ENCODE data around the gene PRKAR2A. TPM values are rescaled to one million over a fixed set of nuclear protein-coding genes. Genes with fewer than 3 reads are reported as not detected.

PRKAR2A gene
- total and polyA plus RNA-seq, 9 of the 15 experiments (the other 6 are each of a cell fraction or from before 2014, with no cell fraction given) = 15.9 to 84.5 (median 37.6) TPM

DNA sequence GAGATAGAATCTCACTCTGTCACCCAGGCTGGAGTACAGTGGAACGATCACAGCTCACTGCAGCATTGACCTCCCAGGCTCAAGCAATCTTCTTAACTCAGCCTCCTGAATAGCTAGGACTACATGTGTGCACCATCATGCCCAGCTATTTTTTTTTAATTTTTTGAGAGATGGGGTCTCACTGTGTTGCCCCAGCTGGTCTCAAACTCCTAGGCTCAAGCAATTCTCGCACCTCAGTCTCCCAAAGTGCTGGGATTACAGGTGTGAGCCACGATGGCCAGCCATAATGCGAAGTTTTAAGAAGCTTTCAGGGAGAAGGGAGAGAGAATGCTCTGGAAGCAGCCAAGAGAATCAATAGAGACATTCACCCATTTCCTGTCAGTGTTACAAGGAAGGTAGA lies 42.7 kb downstream of the PRKAR2A start:
- Histone ChIP-seq H3K4me2 (ENCODE audit: insufficient read depth, low read length) (no peak overlapping the region), H3K9me3 (replicated peaks; ENCODE audit: control insufficient read depth, insufficient read depth, low read depth, low read length) (no peaks in the 10 kb centered on the region), H3K36me3 (ENCODE audit: control insufficient read depth, insufficient read depth, low read length) (no peaks in the 10 kb centered on the region), H3K27ac (ENCODE audit: extremely low read depth, low read depth, low read length) (no peak overlapping the region), H3K27me3 (ENCODE audit: control insufficient read depth in 2 of 2, insufficient read depth in 2 of 2, low read length in 2 of 2) (no peaks in the 10 kb centered on the region), H3K4me1 (replicated peaks in 1 of 2; ENCODE audit: control insufficient read depth in 2 of 2, insufficient read depth in 2 of 2, low read length in 2 of 2) (peaks cover 0 to 4% of the 10 kb centered on the region in 2 experiments; a peak in 3 of 5 replicates), H3K9me1 (ENCODE audit: control insufficient read depth, insufficient read depth, low read length) (no peaks in the 10 kb centered on the region), H3K79me2 (ENCODE audit: control insufficient read depth, insufficient read depth, low read length) (no peaks in the 10 kb centered on the region), H3K4me3 (no peak overlapping the region), H4K20me1 (replicated peaks; ENCODE audit: control insufficient read depth, insufficient read depth, low read length) (no peaks in the 10 kb centered on the region), H3K9ac (ENCODE audit: insufficient read depth in 1 of 2, low read depth in 2 of 2, low read length in 2 of 2) (no peak overlapping the region), H2AFZ (ENCODE audit: low read depth, low read length) (no peak overlapping the region)
- FAIRE-seq = no peak
- POLR2A ChIA-PET = interaction anchor here (0.7 kb wide), 1 partner anchor 21 kb away, joined by 4 read pairs; no protein-coding TSS in a partner anchor
- 87% methylated on average over 4 of the region's 4 CpGs for WGBS (ENCODE audit: insufficient coverage, low coverage, missing lambda C conversion rate)
- no TSS peak for BruUV-seq (replicated peaks)
- ATAC-seq = no peak
- intact Hi-C loops (cut with micrococcal nuclease) (no loop called here), in situ Hi-C loops (cut with MboI) (no loop called here)
- DNase-seq (ENCODE audit: extremely low read depth in 1 of 4, low spot score in 3 of 4) = no peak
- CTCF ChIA-PET (ENCODE audit: low intra/inter-chr PET ratio) = no interaction called here
- TF ChIP-seq, protein P1, sequence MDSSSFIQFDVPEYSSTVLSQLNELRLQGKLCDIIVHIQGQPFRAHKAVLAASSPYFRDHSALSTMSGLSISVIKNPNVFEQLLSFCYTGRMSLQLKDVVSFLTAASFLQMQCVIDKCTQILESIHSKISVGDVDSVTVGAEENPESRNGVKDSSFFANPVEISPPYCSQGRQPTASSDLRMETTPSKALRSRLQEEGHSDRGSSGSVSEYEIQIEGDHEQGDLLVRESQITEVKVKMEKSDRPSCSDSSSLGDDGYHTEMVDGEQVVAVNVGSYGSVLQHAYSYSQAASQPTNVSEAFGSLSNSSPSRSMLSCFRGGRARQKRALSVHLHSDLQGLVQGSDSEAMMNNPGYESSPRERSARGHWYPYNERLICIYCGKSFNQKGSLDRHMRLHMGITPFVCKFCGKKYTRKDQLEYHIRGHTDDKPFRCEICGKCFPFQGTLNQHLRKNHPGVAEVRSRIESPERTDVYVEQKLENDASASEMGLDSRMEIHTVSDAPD (CRISPR knock-in tag; IDR thresholded peaks at IDR 0.05) = no peak
- TF ChIP-seq USF2 (CRISPR knock-in tag; IDR thresholded peaks at IDR 0.05) = no peak
- TF ChIP-seq, protein P2, sequence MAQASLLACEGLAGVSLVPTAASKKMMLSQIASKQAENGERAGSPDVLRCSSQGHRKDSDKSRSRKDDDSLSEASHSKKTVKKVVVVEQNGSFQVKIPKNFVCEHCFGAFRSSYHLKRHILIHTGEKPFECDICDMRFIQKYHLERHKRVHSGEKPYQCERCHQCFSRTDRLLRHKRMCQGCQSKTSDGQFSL (CRISPR knock-in tag; IDR thresholded peaks at IDR 0.05) = no peak
- TF ChIP-seq, protein P2 (tag; IDR thresholded peaks at IDR 0.05) = no peak
- no peak for TF ChIP-seq TCFL5 (CRISPR knock-in tag; conservative IDR thresholded peaks at IDR 0.05)
- TF ChIP-seq ELF1 (tag; IDR thresholded peaks at IDR 0.05) = no peak
- TF ChIP-seq ZNF780A (CRISPR knock-in tag; IDR thresholded peaks at IDR 0.05) = no peak
- TF ChIP-seq RBM14 (IDR thresholded peaks at IDR 0.05; ENCODE audit: borderline replicate concordance, insufficient read depth, low read depth, low read length) = no peak
- no peak for TF ChIP-seq CC2D1A (IDR thresholded peaks at IDR 0.05)
- TF ChIP-seq ZNF143 (CRISPR knock-in tag; IDR thresholded peaks at IDR 0.05) = no peak
- no peak for TF ChIP-seq CTCF (IDR thresholded peaks at IDR 0.05 in 2 of 3, conservative IDR thresholded peaks at IDR 0.05 in 1 of 3; ENCODE audit: insufficient read depth in 2 of 3, low read depth in 1 of 3, low read length in 3 of 3)
- TF ChIP-seq, protein P3, sequence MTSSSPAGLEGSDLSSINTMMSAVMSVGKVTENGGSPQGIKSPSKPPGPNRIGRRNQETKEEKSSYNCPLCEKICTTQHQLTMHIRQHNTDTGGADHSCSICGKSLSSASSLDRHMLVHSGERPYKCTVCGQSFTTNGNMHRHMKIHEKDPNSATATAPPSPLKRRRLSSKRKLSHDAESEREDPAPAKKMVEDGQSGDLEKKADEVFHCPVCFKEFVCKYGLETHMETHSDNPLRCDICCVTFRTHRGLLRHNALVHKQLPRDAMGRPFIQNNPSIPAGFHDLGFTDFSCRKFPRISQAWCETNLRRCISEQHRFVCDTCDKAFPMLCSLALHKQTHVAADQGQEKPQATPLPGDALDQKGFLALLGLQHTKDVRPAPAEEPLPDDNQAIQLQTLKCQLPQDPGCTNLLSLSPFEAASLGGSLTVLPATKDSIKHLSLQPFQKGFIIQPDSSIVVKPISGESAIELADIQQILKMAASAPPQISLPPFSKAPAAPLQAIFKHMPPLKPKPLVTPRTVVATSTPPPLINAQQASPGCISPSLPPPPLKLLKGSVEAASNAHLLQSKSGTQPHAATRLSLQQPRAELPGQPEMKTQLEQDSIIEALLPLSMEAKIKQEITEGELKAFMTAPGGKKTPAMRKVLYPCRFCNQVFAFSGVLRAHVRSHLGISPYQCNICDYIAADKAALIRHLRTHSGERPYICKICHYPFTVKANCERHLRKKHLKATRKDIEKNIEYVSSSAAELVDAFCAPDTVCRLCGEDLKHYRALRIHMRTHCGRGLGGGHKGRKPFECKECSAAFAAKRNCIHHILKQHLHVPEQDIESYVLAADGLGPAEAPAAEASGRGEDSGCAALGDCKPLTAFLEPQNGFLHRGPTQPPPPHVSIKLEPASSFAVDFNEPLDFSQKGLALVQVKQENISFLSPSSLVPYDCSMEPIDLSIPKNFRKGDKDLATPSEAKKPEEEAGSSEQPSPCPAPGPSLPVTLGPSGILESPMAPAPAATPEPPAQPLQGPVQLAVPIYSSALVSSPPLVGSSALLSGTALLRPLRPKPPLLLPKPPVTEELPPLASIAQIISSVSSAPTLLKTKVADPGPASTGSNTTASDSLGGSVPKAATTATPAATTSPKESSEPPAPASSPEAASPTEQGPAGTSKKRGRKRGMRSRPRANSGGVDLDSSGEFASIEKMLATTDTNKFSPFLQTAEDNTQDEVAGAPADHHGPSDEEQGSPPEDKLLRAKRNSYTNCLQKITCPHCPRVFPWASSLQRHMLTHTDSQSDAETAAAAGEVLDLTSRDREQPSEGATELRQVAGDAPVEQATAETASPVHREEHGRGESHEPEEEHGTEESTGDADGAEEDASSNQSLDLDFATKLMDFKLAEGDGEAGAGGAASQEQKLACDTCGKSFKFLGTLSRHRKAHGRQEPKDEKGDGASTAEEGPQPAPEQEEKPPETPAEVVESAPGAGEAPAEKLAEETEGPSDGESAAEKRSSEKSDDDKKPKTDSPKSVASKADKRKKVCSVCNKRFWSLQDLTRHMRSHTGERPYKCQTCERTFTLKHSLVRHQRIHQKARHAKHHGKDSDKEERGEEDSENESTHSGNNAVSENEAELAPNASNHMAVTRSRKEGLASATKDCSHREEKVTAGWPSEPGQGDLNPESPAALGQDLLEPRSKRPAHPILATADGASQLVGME (CRISPR knock-in tag; IDR thresholded peaks at IDR 0.05) = no peak

Measured in K562 (cell line).